GM06990 (cell line): ENCODE measurements around the gene PLEKHJ1.
"Not testable (repeated sequence)": the region's sequence is repeated elsewhere in the genome, so short reads cannot be mapped to it uniquely, and the experiment has no call there.

ENCODE experiments used
- DNase-seq: peaks from one replicate; pipeline ENCODE4 v3.0.0-alpha.2; 2011; ENCODE audit not compliant: insufficient read length; ENCODE audit errors: extremely low read depth
- H3K27me3 ChIP-seq: replicated peaks from 2 replicates; pipeline ENCODE4 v1.6.0; 2011; ENCODE audit warnings: low read length; ENCODE audit not compliant: control insufficient read depth, insufficient read depth
- H3K36me3 ChIP-seq: 2 replicates; pipeline ENCODE4 v1.5.1; 2011; ENCODE audit warnings: low read length; ENCODE audit not compliant: control insufficient read depth, insufficient read depth
- H3K4me3 ChIP-seq: replicated peaks from 2 replicates; pipeline ENCODE4 v1.5.1; 2011; ENCODE audit warnings: low read depth, mild to moderate bottlenecking, control low read depth, low read length
- CTCF ChIP-seq: IDR thresholded peaks from 2 replicates; pipeline ENCODE4 v1.5.1; 2011; ENCODE audit warnings: low read length, control low read depth, mild to moderate bottlenecking, inconsistent platforms; ENCODE audit not compliant: insufficient read depth, poor library complexity, severe bottlenecking

Gene PLEKHJ1

GRCh38 chr19:2236314-2237050 is at the start of gene PLEKHJ1, which contains the start of gene SF3A2:
TSS of gene PLEKHJ1 (minus strand) at chr19:2236329. CDS start at chr19:2236248, 81 bp downstream.
TSS of gene SF3A2 (plus strand) at chr19:2236824. CDS start at chr19:2243419, 6,595 bp downstream.
- no peaks in the 10 kb centered on the region for H3K27me3 ChIP-seq
- peaks cover 18% of the 10 kb centered on the region for H3K36me3 ChIP-seq
- DNase-seq, result peak; percentile 99
- peak within 1 kb of the TSS; percentile 85 for H3K4me3 ChIP-seq
- peak; percentile 97 for TF ChIP-seq CTCF

- TF ChIP-seq CTCF, result no peak
- no peaks in the 10 kb centered on the region for H3K36me3 ChIP-seq
- no peak for DNase-seq
- no peaks in the 10 kb centered on the region for H3K27me3 ChIP-seq
- no peak overlapping the region for H3K4me3 ChIP-seq
Observed at GRCh38 chr19:2283835-2284507, 47.8 kb upstream of the PLEKHJ1 start.

- DNase-seq, result no peak
- Histone ChIP-seq H3K4me3 (no peak overlapping the region), H3K36me3 (no peaks in the 10 kb centered on the region), H3K27me3 (no peaks in the 10 kb centered on the region)
- no peak for TF ChIP-seq CTCF
Observed at GRCh38 chr19:2282862-2283237, 46.7 kb upstream of the PLEKHJ1 start.

- peak; percentile 60 for DNase-seq
Observed at GRCh38 chr19:2282062-2282861, 46.1 kb upstream of the PLEKHJ1 start, which contains the start of gene PEAK3. TSS of gene PEAK3 (minus strand) at chr19:2282175. CDS start at chr19:2280931, 1,244 bp downstream.

GRCh38 chr19:2281265-2282061 is 45.3 kb upstream of the PLEKHJ1 start:
- H3K27me3 ChIP-seq, H3K36me3 ChIP-seq, DNase-seq: not testable (repeated sequence)
- peak overlapping the region; percentile 19; the same call in 1 of the 2 replicates for H3K4me3 ChIP-seq

More at GRCh38 chr19:2282062-2282861, 46.1 kb upstream of the PLEKHJ1 start, which contains the start of gene PEAK3:
- TF ChIP-seq CTCF, result no peak
- Histone ChIP-seq H3K36me3 (no peaks in the 10 kb centered on the region), H3K4me3 (peak within 1 kb of the TSS; percentile 19; the same call in 1 of the 2 replicates), H3K27me3 (no peaks in the 10 kb centered on the region)
